HEK293 (cell line): ENCODE results near the gene ICE1.

Experiments
- CTCF ChIA-PET: fragments of 350-600 bp; formaldehyde crosslinking; extraction: SDS; loops from one replicate; lab custom pipeline; 2021; ENCODE audit warnings: antibody characterized with exemption; lab: Yijun Ruan, JAX
- POLR2A ChIA-PET: fragments of 300-600 bp; formaldehyde crosslinking; extraction: SDS; loops from one replicate; lab custom pipeline; 2020; ENCODE audit warnings: antibody characterized with exemption, inconsistent platforms; lab: Yijun Ruan, JAX
- H3K27ac ChIP-seq: fragments of 200-500 bp; sonication (Bioruptor generic); 2 replicates; pipeline ENCODE4 v1.5.1; 2014; ENCODE audit warnings: low read depth, low read length, control low read depth, inconsistent platforms; ENCODE audit errors: extremely low read depth
- H3K36me3 ChIP-seq, 2 experiments: fragments of 200-500 bp in 1 of 2; sonication (Bioruptor generic) in 1 of 2; 1 replicate in 1 of 2; 2 replicates in 1 of 2; pipeline ENCODE4 v1.5.1; 2014 to 2017; ENCODE audit warnings: inconsistent platforms in 2 of 2, low read length in 2 of 2; ENCODE audit not compliant: control insufficient read depth in 2 of 2, insufficient read depth in 1 of 2
- H3K4me1 ChIP-seq: fragments of 200-500 bp; sonication (Bioruptor generic); 2 replicates; pipeline ENCODE4 v1.5.1; 2014; ENCODE audit warnings: mild to moderate bottlenecking, low read length, inconsistent platforms; ENCODE audit not compliant: control insufficient read depth, insufficient read depth
- H3K4me3 ChIP-seq: 2 replicates; pipeline ENCODE4 v1.5.1; 2011; ENCODE audit warnings: low read depth, mild to moderate bottlenecking, control low read depth, low read length, moderate library complexity
- H3K9me3 ChIP-seq: fragments of 200-500 bp; sonication (Bioruptor generic); 2 replicates; pipeline ENCODE4 v1.5.1; 2014; ENCODE audit warnings: low read depth, low read length, inconsistent platforms; ENCODE audit not compliant: control insufficient read depth, insufficient read depth
- ATF2 ChIP-seq: fragments of 450-650 bp; formaldehyde crosslinking; IDR thresholded peaks from 2 replicates; pipeline ENCODE4 v1.5.1; 2016; ENCODE audit warnings: missing biosample characterization, missing genetic modification characterization, low read depth
- BCL6B ChIP-seq: fragments of 450-650 bp; formaldehyde crosslinking; IDR thresholded peaks from 2 replicates; pipeline ENCODE4 v1.5.1; 2017; ENCODE audit warnings: missing biosample characterization, missing genetic modification characterization
- KLF16 ChIP-seq: fragments of 450-650 bp; formaldehyde crosslinking; IDR thresholded peaks from 2 replicates; pipeline ENCODE4 v1.5.1; 2017; ENCODE audit warnings: missing biosample characterization, missing genetic modification characterization
- OSR2 ChIP-seq: fragments of 450-650 bp; formaldehyde crosslinking; IDR thresholded peaks from 2 replicates; pipeline ENCODE4 v1.5.1; 2016; ENCODE audit warnings: missing biosample characterization, missing genetic modification characterization
- PRDM6 ChIP-seq: fragments of 450-650 bp; formaldehyde crosslinking; IDR thresholded peaks from 2 replicates; pipeline ENCODE4 v1.5.1; 2017; ENCODE audit warnings: missing biosample characterization, missing genetic modification characterization
- SP3 ChIP-seq: fragments of 450-650 bp; formaldehyde crosslinking; IDR thresholded peaks from 2 replicates; pipeline ENCODE4 v1.5.1; 2016; ENCODE audit warnings: missing biosample characterization, missing genetic modification characterization
- ZBTB20 ChIP-seq: fragments of 450-650 bp; formaldehyde crosslinking; IDR thresholded peaks from 2 replicates; pipeline ENCODE4 v1.5.1; 2016; ENCODE audit warnings: missing biosample characterization, missing genetic modification characterization
- ZBTB21 ChIP-seq: fragments of 450-650 bp; formaldehyde crosslinking; IDR thresholded peaks from 2 replicates; pipeline ENCODE4 v1.5.1; 2017; ENCODE audit warnings: missing biosample characterization, missing genetic modification characterization
- ZBTB26 ChIP-seq: fragments of 450-650 bp; formaldehyde crosslinking; optimal IDR thresholded peaks from 2 replicates; pipeline ENCODE3; 2016; ENCODE audit warnings: missing biosample characterization, mild to moderate bottlenecking, missing genetic modification characterization
- ZNF155 ChIP-seq: fragments of 450-650 bp; formaldehyde crosslinking; IDR thresholded peaks from 2 replicates; pipeline ENCODE4 v1.5.1; 2016; ENCODE audit warnings: missing biosample characterization, missing genetic modification characterization
- ZNF169 ChIP-seq: fragments of 450-650 bp; formaldehyde crosslinking; IDR thresholded peaks from 2 replicates; pipeline ENCODE4 v1.5.1; 2016; ENCODE audit warnings: missing biosample characterization, missing genetic modification characterization
- ZNF211 ChIP-seq: fragments of 450-650 bp; formaldehyde crosslinking; IDR thresholded peaks from 2 replicates; pipeline ENCODE4 v1.5.1; 2016; ENCODE audit warnings: low read depth, missing biosample characterization, missing genetic modification characterization
- ZNF239 ChIP-seq: fragments of 450-650 bp; formaldehyde crosslinking; IDR thresholded peaks from 2 replicates; pipeline ENCODE4 v1.5.1; 2016; ENCODE audit warnings: missing biosample characterization, missing genetic modification characterization
- ZNF280C ChIP-seq: fragments of 450-650 bp; formaldehyde crosslinking; IDR thresholded peaks from 2 replicates; pipeline ENCODE4 v1.5.1; 2016; ENCODE audit warnings: missing biosample characterization, missing genetic modification characterization
- ZNF280D ChIP-seq: fragments of 450-650 bp; formaldehyde crosslinking; IDR thresholded peaks from 2 replicates; pipeline ENCODE4 v1.5.1; 2016; ENCODE audit warnings: missing biosample characterization, missing genetic modification characterization
- ZNF350 ChIP-seq: fragments of 450-650 bp; formaldehyde crosslinking; IDR thresholded peaks from 2 replicates; pipeline ENCODE4 v1.5.0; 2017; ENCODE audit warnings: missing biosample characterization, mild to moderate bottlenecking, missing genetic modification characterization
- ZNF394 ChIP-seq: fragments of 450-650 bp; formaldehyde crosslinking; IDR thresholded peaks from 2 replicates; pipeline ENCODE4 v1.5.1; 2016; ENCODE audit warnings: missing biosample characterization, missing genetic modification characterization, mild to moderate bottlenecking, moderate library complexity, borderline replicate concordance
- ZNF473 ChIP-seq: fragments of 450-650 bp; formaldehyde crosslinking; IDR thresholded peaks from 2 replicates; pipeline ENCODE4 v1.5.1; 2017; ENCODE audit warnings: missing biosample characterization, missing genetic modification characterization
- ZNF580 ChIP-seq: fragments of 450-650 bp; formaldehyde crosslinking; IDR thresholded peaks from 2 replicates; pipeline ENCODE4 v1.5.1; 2016; ENCODE audit warnings: missing biosample characterization, missing genetic modification characterization
- ZNF624 ChIP-seq: fragments of 450-650 bp; formaldehyde crosslinking; IDR thresholded peaks from 2 replicates; pipeline ENCODE4 v1.5.1; 2017; ENCODE audit warnings: missing biosample characterization, missing genetic modification characterization
- ZNF660 ChIP-seq: fragments of 450-650 bp; IDR thresholded peaks from 2 replicates; pipeline ENCODE4 v1.5.1; 2018; ENCODE audit warnings: missing biosample characterization, mild to moderate bottlenecking, missing genetic modification characterization
- ZNF677 ChIP-seq: fragments of 450-650 bp; IDR thresholded peaks from 2 replicates; pipeline ENCODE4 v1.5.0; 2018; ENCODE audit warnings: missing biosample characterization, mild to moderate bottlenecking, missing genetic modification characterization, moderate library complexity
- ZSCAN4 ChIP-seq: fragments of 450-650 bp; formaldehyde crosslinking; IDR thresholded peaks from 2 replicates; pipeline ENCODE4 v1.5.1; 2017; ENCODE audit warnings: missing biosample characterization, missing genetic modification characterization

Gene ICE1

GRCh38 chr5:5521029-5521428 is 98.6 kb downstream of the ICE1 start:
- Histone ChIP-seq H3K27ac (no peak overlapping the region), H3K4me3 (no peak overlapping the region), H3K4me1 (no peaks in the 10 kb centered on the region), H3K36me3 (no peaks in the 10 kb centered on the region), H3K9me3 (no peaks in the 10 kb centered on the region)
- TF ChIP-seq KLF16 (tag by site-specific recombination): no peak
- no peak for TF ChIP-seq ZNF660
- no peak for TF ChIP-seq BCL6B
- TF ChIP-seq ZNF677 (tag by site-specific recombination): no peak
- no peak for TF ChIP-seq ZNF473 (tag by site-specific recombination)
- no peak for TF ChIP-seq ZNF350 (tag by site-specific recombination)
- TF ChIP-seq ATF2 (tag by site-specific recombination): no peak
- TF ChIP-seq ZBTB20 (tag by site-specific recombination): no peak
- TF ChIP-seq ZBTB21: no peak
- no peak for TF ChIP-seq ZNF394 (tag by site-specific recombination)
- TF ChIP-seq ZNF280C (tag by site-specific recombination): no peak
- TF ChIP-seq OSR2 (tag by site-specific recombination): no peak
- no peak for TF ChIP-seq ZNF580 (tag by site-specific recombination)
- TF ChIP-seq ZNF280D (tag by site-specific recombination): no peak
- ChIA-PET POLR2A (no interaction called here), CTCF (no interaction called here)

GRCh38 chr5:5521478-5521877 is 99.0 kb downstream of the ICE1 start:
- no peak for TF ChIP-seq ZNF155 (tag by site-specific recombination)
- no peak for TF ChIP-seq ZSCAN4 (tag by site-specific recombination)
- TF ChIP-seq ZNF169 (tag by site-specific recombination): no peak
- TF ChIP-seq ZNF624 (tag by site-specific recombination): no peak
- TF ChIP-seq ZNF211 (tag by site-specific recombination): no peak
- TF ChIP-seq PRDM6 (tag by site-specific recombination): no peak
- no peak for TF ChIP-seq ZBTB26 (tag by site-specific recombination)
- no peak for TF ChIP-seq SP3 (tag by site-specific recombination)
- no peak for TF ChIP-seq ZNF239 (tag by site-specific recombination)
- Histone ChIP-seq H3K4me1 (no peaks in the 10 kb centered on the region), H3K9me3 (no peaks in the 10 kb centered on the region), H3K4me3 (no peak overlapping the region), H3K36me3 (no peaks in the 10 kb centered on the region), H3K27ac (no peak overlapping the region)
- CTCF ChIA-PET: no interaction called here
- POLR2A ChIA-PET: no interaction called here
